GM15510 (cell line): ENCODE measurements around the gene SMAD7.

Experiments used
- POLR2A ChIP-seq: IDR thresholded peaks from 3 replicates; pipeline ENCODE4 v1.6.1; 2011; ENCODE audit warnings: borderline replicate concordance; ENCODE audit not compliant: insufficient read length; ENCODE audit errors: extremely low read depth

SMAD7 gene

DNA sequence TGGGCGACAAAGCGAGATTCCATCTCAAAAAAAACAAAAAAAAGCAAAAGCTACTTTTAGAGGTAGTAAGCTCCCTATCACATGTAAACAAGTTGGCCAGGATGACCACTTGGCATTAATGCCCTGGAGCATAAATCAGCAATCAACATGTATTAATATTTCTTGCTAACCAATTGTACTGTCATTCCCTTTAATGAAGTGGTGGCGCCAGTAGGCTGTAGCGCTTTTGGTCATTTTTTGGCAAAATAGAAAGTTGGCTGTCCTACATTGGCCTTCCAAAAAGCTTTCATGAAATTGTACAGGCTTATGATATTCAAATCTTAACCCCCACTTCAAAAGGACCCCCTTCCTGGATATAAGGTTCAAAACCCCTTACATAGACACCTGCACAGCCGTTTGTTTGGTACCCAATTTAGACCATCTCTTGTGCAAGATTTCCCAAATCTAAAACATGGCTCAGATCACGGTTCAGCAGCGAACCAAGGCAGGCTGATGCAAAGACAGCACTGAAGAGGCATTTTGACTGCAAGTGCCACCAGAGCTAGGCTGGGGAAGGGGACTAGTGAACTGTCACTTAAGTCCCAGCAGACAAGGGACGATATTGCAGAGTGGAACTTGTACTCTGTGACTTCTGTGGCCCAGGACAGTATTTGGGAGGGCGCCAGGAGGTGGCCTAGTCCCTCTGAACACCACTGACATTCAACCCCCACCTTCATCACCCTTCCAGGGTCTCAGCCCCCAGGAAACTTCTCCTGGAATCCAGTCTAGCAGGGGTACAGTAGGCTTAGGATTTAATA lies 31.9 kb downstream of the SMAD7 start:
- TF ChIP-seq POLR2A = no peak

DNA sequence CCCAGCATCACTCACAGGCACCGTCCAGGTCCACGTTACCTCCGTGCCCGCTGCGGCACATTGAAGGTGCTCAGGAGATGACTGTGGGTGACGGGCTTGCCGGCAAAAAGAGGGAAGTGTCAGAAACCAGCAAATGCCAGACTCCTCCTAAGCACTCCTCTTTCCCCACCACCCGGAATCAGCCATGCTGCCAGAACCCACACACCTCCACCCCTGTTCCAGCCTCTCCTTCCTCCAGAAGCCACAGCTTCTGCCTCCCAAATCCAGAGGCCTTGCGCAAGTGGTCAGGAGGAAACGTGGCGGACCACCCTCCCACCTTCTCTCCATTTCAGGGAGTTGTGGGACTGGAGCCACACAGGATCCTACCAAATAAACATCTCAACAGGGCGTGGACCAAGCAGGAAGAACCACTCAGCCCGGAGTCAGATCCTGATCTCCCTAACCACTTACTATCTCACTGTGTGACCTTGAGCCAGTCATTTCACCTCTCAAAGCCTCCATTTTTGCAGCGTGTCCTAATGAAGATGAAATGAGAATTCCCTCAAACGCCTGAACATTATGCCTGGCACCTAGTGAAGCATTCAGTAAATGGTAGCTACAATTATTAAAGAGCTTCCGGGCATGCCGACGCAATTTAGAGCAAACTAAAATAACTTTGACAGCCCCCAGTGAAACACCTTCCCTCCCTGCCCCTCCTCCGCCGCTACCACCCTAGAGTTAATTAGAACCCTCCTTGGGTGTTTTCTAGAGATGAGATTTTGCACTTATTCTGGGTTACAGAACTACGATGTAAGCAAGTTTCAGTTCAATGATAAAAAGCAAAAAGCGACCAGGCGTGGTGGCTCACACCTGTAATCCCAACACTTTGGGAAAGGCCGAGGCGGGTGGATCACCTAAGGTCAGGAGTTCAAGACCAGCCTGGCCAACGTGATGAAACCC lies 32.9 kb downstream of the SMAD7 start:
- TF ChIP-seq POLR2A = no peak

DNA sequence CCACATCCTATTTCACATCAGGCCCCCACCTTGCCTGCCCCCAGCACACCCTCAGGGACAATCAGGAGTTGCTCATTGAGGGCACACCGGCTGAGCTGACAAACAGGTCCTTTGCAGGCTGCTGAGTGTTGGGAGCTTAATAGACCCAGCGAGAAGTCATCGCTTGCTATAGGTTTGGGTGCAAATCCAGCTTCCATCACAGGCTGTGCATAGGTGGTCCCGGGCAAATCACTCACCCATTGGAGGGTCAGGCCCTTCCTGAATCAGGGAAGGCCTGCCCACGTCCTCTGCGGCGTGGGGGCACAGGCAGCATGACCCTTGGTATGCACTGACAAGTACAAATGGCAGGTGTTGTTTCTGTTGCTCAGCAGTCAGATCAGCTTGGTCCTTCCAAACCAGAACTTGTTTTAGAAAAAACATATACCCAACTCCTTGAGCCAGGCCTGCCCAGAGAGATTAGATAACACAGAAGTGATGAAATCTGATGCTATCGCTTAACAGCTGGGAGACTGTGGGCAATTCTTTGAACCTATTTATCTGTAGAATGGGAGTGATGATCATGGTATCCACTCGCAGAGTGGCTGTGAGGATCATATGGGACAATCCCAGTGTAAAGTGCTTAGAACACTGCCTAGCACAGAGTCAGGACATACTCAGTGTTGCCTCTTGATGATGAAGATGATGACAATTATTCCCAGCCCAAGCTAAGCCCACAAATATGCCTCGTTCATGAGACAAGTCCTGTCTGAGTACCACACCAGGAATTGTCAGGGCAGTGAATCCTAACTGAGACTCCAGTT lies 34.9 kb downstream of the SMAD7 start:
- no peak for TF ChIP-seq POLR2A

DNA sequence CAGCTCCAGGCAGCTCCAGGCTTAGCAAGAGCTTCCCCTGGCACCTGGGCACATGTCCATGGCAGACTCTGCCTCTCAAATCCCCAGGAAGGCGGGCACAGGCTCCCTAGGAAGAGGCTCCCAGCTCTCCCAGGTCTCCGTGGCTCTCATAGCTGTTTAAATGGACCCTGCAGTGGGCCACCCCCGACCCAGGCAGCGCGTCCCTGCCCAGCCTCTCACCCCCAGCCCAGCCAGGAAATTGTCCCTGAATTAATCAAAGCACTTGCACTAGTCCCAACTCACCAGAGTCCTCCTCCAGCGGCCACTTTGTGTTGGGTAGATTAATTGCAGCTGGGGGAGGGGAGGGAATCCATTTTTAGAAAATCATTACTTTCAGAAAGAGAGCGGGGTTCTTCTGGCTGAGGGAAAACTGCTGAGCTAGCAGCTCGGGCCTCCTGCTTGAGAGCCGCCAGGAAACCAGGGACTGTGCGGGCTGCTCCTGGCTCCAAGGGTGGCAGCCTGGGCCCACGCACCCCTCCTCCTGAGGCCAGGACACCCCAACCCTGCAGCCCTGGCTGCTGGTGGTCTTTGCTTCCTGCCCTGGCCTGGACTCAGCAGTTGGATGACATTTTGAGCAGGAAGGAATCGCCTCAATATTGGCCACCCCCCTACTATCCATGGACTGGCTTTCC lies 36.0 kb downstream of the SMAD7 start:
- no peak for TF ChIP-seq POLR2A

DNA sequence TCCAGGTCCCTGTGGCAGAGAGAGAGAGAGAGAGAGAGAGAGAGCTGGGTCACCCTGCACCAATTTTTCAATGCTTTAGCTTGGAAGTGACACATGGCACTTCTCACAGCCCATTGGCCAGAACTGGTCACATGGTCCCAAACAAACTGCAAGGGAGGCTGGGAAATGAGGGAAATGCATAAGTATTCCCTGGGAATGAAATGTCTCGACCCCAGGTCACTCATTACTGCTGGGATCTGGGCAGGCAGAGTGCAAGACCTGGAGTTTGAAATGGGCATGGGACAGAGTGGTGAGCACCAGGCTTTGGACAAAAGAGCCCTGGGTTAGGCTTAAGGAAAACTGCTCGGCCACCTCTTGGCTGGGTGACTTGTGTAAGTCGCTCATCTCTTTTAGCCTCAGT lies 37.0 kb downstream of the SMAD7 start:
- no peak for TF ChIP-seq POLR2A

DNA sequence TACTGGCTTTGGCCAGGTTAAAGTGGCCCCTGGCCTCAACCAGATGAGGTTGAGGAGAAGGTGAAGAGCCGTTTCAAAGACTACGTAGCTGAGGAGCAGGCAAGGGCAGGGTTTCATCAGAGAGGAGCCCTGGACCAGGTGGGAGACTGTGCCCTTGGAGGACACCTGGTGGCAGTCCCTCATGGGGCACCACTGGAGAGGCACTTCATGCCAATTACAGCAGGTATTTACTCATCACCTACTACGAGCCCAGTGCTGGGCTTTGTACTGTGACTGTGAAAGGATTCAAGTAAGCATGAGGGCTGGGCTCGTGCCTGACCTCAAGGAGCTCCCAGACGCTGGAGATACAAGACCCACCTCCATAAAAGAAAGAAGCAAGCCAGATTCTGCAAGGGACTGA lies 37.6 kb downstream of the SMAD7 start:
- no peak for TF ChIP-seq POLR2A

DNA sequence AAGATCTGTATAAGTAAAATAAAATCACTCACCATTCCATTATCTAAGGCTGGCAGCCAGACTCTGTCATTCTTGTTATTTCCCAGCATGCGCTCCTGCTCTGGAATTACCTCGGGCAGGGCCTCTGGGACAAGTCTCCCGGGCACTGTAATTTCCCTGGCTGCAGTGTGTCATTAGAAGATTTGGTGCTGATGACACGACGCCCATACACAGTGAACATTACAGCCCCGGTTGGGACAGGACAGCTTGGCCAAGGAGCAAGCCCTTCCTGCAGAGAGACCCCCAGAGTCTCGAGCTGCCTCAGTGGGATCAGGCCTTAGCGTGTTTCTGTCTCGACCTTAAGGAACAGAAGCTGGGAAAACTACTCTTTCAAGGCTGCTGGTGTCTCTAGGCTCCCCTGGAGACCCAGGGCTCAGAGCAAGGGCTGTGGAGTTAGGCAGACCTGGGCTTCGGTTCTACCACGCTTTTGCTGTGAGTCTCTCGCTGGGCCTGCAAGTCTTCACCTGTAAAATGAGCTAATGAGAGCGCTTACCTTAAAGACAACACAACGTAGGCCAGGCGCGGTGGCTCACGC lies 39.7 kb downstream of the SMAD7 start:
- TF ChIP-seq POLR2A = no peak

DNA sequence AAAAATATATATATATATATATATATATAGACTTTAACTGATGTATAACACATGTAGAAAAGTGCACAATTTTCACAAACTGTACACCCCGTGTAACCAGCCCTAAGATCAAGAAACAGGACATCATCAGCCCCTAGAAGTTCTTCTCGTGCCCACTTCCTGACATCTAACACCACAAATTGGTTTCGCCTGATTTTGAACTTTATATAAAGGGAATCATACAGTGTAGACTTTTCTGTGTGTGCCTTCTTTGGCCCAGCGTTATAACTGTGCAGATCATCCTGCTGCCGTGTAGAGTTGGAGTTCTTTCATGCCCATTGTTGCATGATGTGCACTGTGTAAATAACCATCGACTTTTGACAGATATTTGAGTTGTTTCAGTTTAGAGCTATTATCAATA lies 41.0 kb downstream of the SMAD7 start:
- no peak for TF ChIP-seq POLR2A

DNA sequence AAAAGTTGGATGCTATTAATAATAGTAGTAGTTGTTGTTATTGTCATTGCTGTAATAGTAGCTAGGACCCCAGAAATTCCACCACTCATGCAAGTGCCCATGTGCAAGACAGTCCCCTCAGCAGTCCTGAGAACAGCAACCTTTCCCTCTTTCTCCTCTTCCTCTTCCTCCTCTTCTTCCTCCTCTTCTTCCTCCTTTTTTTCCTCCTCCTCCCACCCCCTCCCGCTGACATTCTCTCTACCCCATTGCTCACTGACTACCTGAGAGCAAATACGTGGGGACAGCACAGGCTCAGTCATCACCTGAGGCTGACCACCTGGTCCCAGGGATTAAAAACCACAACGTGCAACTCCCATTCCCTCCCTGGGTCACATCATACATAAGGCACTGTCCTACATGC lies 41.8 kb downstream of the SMAD7 start:
- no peak for TF ChIP-seq POLR2A

DNA sequence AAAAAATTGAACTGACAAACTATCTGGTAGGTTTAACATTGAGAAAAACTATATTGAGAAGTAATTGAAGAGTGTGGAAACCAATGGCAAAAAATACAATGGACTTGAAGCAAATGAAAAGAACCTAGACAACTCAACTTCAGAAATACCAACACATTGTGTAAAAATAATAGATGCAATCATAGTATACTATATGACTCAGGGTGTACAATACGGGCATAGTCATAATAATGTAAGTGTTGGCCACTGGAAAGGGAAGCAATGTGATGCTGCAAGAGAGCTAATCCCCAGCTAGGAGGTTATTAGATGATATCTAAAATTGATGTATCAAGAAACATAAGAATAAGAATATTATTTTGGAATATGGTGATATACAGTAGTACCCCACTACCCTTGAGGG lies 45.3 kb downstream of the SMAD7 start:
- no peak for TF ChIP-seq POLR2A

DNA sequence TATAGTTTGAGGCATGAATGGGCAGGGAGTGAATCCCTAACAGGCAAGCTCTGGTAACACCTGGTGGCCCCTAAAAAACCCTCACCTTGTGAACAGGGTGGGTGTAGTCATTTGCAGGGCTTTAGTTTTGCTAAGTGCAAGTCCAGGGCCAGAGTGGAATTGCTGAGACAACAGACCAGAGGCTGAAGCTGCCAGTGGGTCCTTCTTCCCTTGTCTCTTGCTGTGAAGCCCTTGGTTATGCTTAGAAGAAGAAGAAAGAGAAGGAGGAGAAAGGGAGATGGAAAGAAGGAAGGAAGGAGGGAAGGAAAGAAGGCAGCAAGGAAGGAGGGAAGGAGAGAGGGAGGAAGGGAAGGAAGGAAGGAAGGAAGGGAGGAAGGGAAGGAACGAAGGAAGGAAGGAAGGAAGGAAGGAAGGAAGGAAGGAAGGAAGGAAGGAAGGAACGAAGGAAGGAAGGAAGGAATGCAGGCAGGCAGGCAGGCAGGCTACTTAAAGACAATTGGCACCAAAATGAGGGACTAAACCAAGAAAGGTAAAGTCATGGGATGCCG lies 45.8 kb downstream of the SMAD7 start:
- TF ChIP-seq POLR2A = no peak

DNA sequence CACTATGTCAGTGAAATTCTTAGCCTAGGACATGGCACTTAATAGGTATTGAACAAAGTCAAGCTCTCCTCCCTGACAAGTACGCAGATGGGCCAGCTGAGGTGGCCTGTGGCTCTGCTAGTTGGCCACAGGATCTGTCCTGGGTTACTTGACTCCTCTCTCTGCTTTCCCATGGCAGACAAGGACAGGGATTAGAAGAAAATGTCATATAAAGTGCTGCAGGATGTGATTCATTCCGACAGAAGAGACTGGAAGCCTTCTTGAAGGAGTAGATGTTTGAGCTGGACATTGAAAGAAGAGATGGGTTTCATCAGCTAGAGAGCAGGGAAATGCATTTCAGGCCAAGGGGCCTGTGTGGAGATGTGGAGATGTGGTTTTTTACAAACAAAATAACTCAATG lies 46.7 kb downstream of the SMAD7 start:
- no peak for TF ChIP-seq POLR2A

DNA sequence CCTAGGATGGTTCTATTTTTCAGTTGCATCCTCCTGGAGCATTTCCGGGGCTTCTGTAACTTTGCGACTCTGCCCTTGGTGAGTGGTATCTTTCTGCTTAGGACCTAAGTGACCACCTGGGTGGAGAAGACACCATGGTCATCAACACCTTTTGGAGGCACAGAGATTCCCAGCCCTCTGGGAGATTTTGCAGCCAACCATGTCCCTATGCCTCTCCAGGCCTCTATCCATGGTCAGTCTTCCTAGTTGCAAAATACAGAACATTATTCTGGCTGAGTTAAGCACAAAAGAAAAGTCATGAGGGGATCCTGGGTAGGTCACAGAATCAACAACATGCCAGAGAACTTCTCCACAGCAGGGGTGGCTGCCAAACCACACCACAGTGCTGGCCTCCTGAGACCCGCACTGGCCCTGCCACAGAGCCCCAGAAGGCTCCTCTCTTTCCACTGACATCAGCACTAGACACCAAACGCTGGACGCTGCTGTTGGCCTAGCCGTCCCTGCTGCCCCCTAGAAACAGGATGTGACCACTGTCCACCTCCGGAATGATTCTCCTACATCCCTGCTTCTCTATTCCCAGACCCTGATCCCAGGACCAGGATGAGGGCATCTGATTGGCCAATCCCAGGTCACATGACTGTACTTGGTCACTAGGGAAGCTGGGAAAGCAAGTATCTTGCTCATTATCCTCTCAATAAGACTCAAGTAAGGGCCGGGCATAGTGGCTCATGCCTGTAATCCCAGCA lies 47.7 kb downstream of the SMAD7 start:
- no peak for TF ChIP-seq POLR2A
